Esophagus muscularis mucosa (tissue), 3 donors: ENCODE results near the gene USP10.

Experiments used
- EP300 ChIP-seq: sonication (generic); formaldehyde crosslinking; IDR thresholded peaks from one replicate; pipeline ENCODE4 v1.6.1; 2017; ENCODE audit warnings: antibody characterized with exemption
- POLR2AphosphoS5 ChIP-seq, 2 donors: sonication (generic); formaldehyde crosslinking; IDR thresholded peaks; one replicate each; pipeline ENCODE4 v1.6.1; 2017; ENCODE audit warnings: antibody characterized with exemption in 2 of 2

GRCh38 chr16:84700446-84701300 is 873 bp downstream of the USP10 start:
- TF ChIP-seq EP300 (no peak), POLR2AphosphoS5 (IDR thresholded peaks at IDR 0.05) (no peak)
